KMS-11 (cell line): ENCODE results near the gene HNRNPA1.
"Not testable (repeated sequence)": the region's sequence is repeated elsewhere in the genome, so short reads cannot be mapped to it uniquely, and the experiment has no call there.

Experiments used
- H2AFZ ChIP-seq: fragments of 200-600 bp; sonication (generic); 2 replicates; pipeline ENCODE4 v1.6.1; 2016; ENCODE audit warnings: antibody characterized with exemption, mixed run types, low read depth
- H3K27ac ChIP-seq: fragments of 200-600 bp; sonication (generic); 2 replicates; pipeline ENCODE4 v1.6.1; 2016; ENCODE audit warnings: mild to moderate bottlenecking, mixed run types
- H3K27me3 ChIP-seq: fragments of 200-600 bp; sonication (generic); 2 replicates; pipeline ENCODE4 v1.6.1; 2017; ENCODE audit warnings: mild to moderate bottlenecking, low read depth, mixed run types, moderate library complexity; ENCODE audit not compliant: insufficient read depth
- H3K36me3 ChIP-seq: fragments of 200-600 bp; sonication (generic); 2 replicates; pipeline ENCODE4 v1.6.1; 2017; ENCODE audit warnings: mild to moderate bottlenecking, mixed run types; ENCODE audit not compliant: insufficient read depth
- H3K4me1 ChIP-seq: fragments of 200-600 bp; sonication (generic); 2 replicates; pipeline ENCODE4 v1.6.1; 2016; ENCODE audit warnings: mild to moderate bottlenecking, low read depth, mixed run types; ENCODE audit not compliant: poor library complexity, severe bottlenecking
- H3K4me2 ChIP-seq: fragments of 200-600 bp; sonication (generic); 2 replicates; pipeline ENCODE4 v1.7.0; 2016; ENCODE audit warnings: mild to moderate bottlenecking, mixed run types
- H3K4me3 ChIP-seq: fragments of 200-600 bp; sonication (generic); IDR thresholded peaks from 2 replicates; pipeline ENCODE4 v1.6.1; 2017; ENCODE audit warnings: low read depth, low read length, mixed read lengths; ENCODE audit not compliant: insufficient read depth
- H3K79me2 ChIP-seq: fragments of 200-600 bp; sonication (generic); 2 replicates; pipeline ENCODE4 v1.6.1; 2016; ENCODE audit warnings: low read depth, mixed run types; ENCODE audit not compliant: insufficient read depth
- H3K9ac ChIP-seq: fragments of 200-600 bp; sonication (generic); 2 replicates; pipeline ENCODE4 v1.6.1; 2016; ENCODE audit warnings: mild to moderate bottlenecking, mixed run types
- H4K20me1 ChIP-seq: fragments of 200-600 bp; sonication (generic); 2 replicates; pipeline ENCODE4 v1.6.1; 2016; ENCODE audit warnings: mild to moderate bottlenecking, mixed run types; ENCODE audit not compliant: insufficient read depth
- CTCF ChIP-seq: fragments of 200-600 bp; sonication (generic); conservative IDR thresholded peaks from 2 replicates; pipeline ENCODE4 v1.6.1; 2017; ENCODE audit warnings: low read depth, mild to moderate bottlenecking, antibody characterized with exemption, low read length, moderate library complexity, mixed read lengths

Gene HNRNPA1

DNA sequence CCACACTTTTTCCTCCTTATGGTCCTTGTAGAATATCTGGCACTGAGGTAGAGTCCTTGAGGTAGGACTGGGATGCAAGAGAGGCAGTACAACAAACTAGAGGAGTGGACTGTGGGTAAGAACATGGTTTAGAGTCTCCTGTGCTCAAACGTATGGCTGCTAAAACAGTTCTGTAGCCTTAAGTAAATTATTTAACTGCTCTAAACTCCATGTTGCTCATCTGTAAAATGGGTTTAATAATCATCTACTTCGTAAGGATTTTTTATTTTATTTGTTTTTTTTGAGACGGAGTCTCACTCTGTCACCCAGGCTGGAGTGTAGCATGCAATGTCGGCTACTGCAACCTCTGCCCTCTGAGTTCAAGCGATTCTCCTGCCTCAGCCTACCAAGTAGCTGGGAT lies 40.8 kb downstream of the HNRNPA1 start:
- no peak overlapping the region for H3K9ac ChIP-seq
- peaks cover 7% of the 10 kb centered on the region for H3K4me1 ChIP-seq
- no peaks in the 10 kb centered on the region for H3K36me3 ChIP-seq
- TF ChIP-seq CTCF, result no peak
- H3K4me2 ChIP-seq, result no peak overlapping the region
- H2AFZ ChIP-seq, result no peak overlapping the region
- H3K27ac ChIP-seq, result no peak overlapping the region
- peaks cover 13% of the 10 kb centered on the region for H3K79me2 ChIP-seq
- H3K4me3 ChIP-seq, result no peak overlapping the region
- no peaks in the 10 kb centered on the region for H4K20me1 ChIP-seq
- no peaks in the 10 kb centered on the region for H3K27me3 ChIP-seq

DNA sequence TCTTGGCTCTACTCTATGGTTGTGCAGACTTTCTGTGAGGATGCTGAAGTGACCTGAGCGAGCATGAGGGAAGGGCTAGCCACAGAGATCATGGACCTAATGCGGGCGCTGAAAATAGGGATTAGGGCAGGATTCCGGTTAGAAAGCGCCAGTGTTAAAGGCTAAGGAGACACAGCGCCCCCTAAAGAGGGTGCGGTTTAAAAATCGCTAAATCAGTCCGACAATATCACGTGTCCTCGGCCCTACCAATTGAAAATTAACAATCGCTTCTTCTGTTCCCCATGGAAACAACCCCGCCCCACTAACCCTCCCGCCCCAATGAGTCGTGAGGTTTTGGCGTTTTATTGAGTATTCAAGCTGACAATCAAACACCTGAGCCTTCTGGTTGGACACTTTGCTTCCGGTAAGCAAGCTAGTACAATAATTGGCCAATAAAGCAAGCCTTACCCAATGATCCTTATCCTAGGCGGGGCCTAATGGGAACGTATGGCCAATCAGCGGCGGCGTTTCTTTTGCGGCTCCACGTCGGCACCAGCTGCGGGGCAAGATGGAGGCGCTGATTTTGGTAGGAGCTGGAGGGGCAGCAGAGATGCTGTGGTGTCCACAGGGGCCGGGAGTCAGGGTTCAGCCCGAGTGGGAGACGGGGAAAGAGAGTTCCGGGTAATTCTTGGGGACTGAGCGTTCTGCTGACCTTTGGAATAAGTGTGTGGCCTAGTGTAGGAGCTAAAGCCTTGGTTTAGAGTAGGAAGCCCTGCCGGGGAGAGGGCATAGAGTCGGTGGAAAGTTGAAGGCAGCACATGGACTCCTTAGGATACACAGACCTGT lies 44.3 kb downstream of the HNRNPA1 start, which contains the start of gene COPZ1:
Gene COPZ1, plus strand, starts transcription at position 515 of the 825 bp plus-strand sequence. Its CDS starts 33 bp downstream, at position 548.
- H3K9ac ChIP-seq, result peak within 1 kb of the TSS; percentile 69
- H3K79me2 ChIP-seq, result peaks cover 18% of the 10 kb centered on the region
- H2AFZ ChIP-seq, result peak within 1 kb of the TSS; percentile 98
- H3K27me3 ChIP-seq, result no peaks in the 10 kb centered on the region
- H3K4me1 ChIP-seq, result peaks cover 14% of the 10 kb centered on the region
- no peaks in the 10 kb centered on the region for H3K36me3 ChIP-seq
- no peak within 1 kb of the TSS for H3K4me3 ChIP-seq
- H3K27ac ChIP-seq, result peak within 1 kb of the TSS; percentile 48
- H3K4me2 ChIP-seq, result peak within 1 kb of the TSS; percentile 97
- TF ChIP-seq CTCF, result peak; percentile 100
- no peaks in the 10 kb centered on the region for H4K20me1 ChIP-seq

GRCh38 chr12:54325442-54326109 lies 45.0 kb downstream of the HNRNPA1 start:
- Histone ChIP-seq H3K4me1 (peaks cover 14% of the 10 kb centered on the region), H2AFZ (peak overlapping the region; percentile 68), H3K4me2 (peak overlapping the region; percentile 97), H3K79me2 (peaks cover 23% of the 10 kb centered on the region), H3K27ac (peak overlapping the region; percentile 48), H3K9ac (peak overlapping the region; percentile 69)
- H4K20me1 ChIP-seq, H3K27me3 ChIP-seq, H3K4me3 ChIP-seq, H3K36me3 ChIP-seq: not testable (repeated sequence)

- no peak overlapping the region for H3K4me3 ChIP-seq
- no peaks in the 10 kb centered on the region for H4K20me1 ChIP-seq
- no peaks in the 10 kb centered on the region for H3K27me3 ChIP-seq
- H3K9ac ChIP-seq, result no peak overlapping the region
- H3K27ac ChIP-seq, result no peak overlapping the region
- no peak overlapping the region for H3K4me2 ChIP-seq
- H2AFZ ChIP-seq, result no peak overlapping the region
- H3K4me1 ChIP-seq, result peaks cover 14% of the 10 kb centered on the region
- TF ChIP-seq CTCF, result no peak
- H3K79me2 ChIP-seq, result peaks cover 40% of the 10 kb centered on the region
- no peaks in the 10 kb centered on the region for H3K36me3 ChIP-seq
Observed at GRCh38 chr12:54328595-54329337, 48.2 kb downstream of the HNRNPA1 start.
